Neural cell (in vitro differentiated cells): ENCODE measurements around the gene IFRD2. TPM values are rescaled to one million over a fixed set of nuclear protein-coding genes. Genes with fewer than 3 reads are reported as not detected.

Experiments
- H2AFZ ChIP-seq: fragments of 200-600, 300-800 bp; sonication (generic), shearing (Covaris generic); 2 replicates; pipeline ENCODE4 v1.6.0; 2014; ENCODE audit warnings: low read depth, mild to moderate bottlenecking, antibody characterized with exemption, low read length, moderate library complexity
- H3F3A ChIP-seq: fragments of 200-600 bp; shearing (Covaris generic); 2 replicates; pipeline ENCODE4 v1.6.1; 2016; ENCODE audit warnings: mild to moderate bottlenecking, moderate library complexity, mixed read lengths, antibody characterized with exemption, low read length; ENCODE audit not compliant: insufficient read depth, poor library complexity, severe bottlenecking
- H3K27ac ChIP-seq: fragments of 200-600, 300-800 bp; sonication (generic), shearing (Covaris generic); 2 replicates; pipeline ENCODE4 v1.5.1; 2014; ENCODE audit warnings: mild to moderate bottlenecking, low read length, moderate library complexity
- H3K27me3 ChIP-seq: fragments of 300-800, 200-600 bp; sonication (generic), shearing (Covaris generic); 2 replicates; pipeline ENCODE4 v1.6.0; 2014; ENCODE audit warnings: mild to moderate bottlenecking, low read depth, low read length, moderate library complexity; ENCODE audit not compliant: insufficient read depth
- H3K36me3 ChIP-seq: fragments of 300-800, 200-600 bp; sonication (generic), shearing (Covaris generic); 2 replicates; pipeline ENCODE4 v1.5.1; 2014; ENCODE audit warnings: mild to moderate bottlenecking, antibody characterized with exemption, low read length, moderate library complexity; ENCODE audit not compliant: insufficient read depth
- H3K4me2 ChIP-seq: fragments of 300-800, 200-600 bp; sonication (generic), shearing (Covaris generic); 2 replicates; pipeline ENCODE4 v1.6.0; 2014; ENCODE audit warnings: mild to moderate bottlenecking, low read length
- H3K4me3 ChIP-seq: fragments of 300-800, 200-600 bp; sonication (generic), shearing (Covaris generic); 2 replicates; pipeline ENCODE4 v1.5.1; 2014; ENCODE audit warnings: mild to moderate bottlenecking, low read length, moderate library complexity
- H3K79me2 ChIP-seq: fragments of 200-600 bp; shearing (Covaris generic); replicated peaks from 2 replicates; pipeline ENCODE4 v1.6.0; 2014; ENCODE audit warnings: mild to moderate bottlenecking, low read length, moderate library complexity; ENCODE audit not compliant: insufficient read depth
- H3K9ac ChIP-seq: fragments of 300-800, 200-600 bp; sonication (generic), shearing (Covaris generic); 2 replicates; pipeline ENCODE4 v1.6.1; 2016; ENCODE audit warnings: mild to moderate bottlenecking, low read length, mixed read lengths
- H3K9me2 ChIP-seq: fragments of 200-600 bp; shearing (Covaris generic); 2 replicates; pipeline ENCODE4 v1.6.1; 2016; ENCODE audit warnings: mild to moderate bottlenecking, low read length, mixed read lengths; ENCODE audit not compliant: insufficient read depth
- H3K9me3 ChIP-seq: fragments of 200-600, 300-800 bp; sonication (generic), shearing (Covaris generic); 2 replicates; pipeline ENCODE4 v1.6.1; 2016; ENCODE audit warnings: mild to moderate bottlenecking, mixed run types, low read length, moderate library complexity, mixed read lengths
- H4K20me1 ChIP-seq: fragments of 200-600 bp; shearing (Covaris generic); 2 replicates; pipeline ENCODE4 v1.6.1; 2016; ENCODE audit warnings: mild to moderate bottlenecking, mixed run types; ENCODE audit not compliant: insufficient read depth
- CTCF ChIP-seq: fragments of 450-650 bp; IDR thresholded peaks from 2 replicates; pipeline ENCODE4 v1.5.1; 2014; ENCODE audit warnings: antibody characterized with exemption, mild to moderate bottlenecking, moderate library complexity; ENCODE audit not compliant: poor library complexity, severe bottlenecking
- EP300 ChIP-seq: fragments of 450-650 bp; conservative IDR thresholded peaks from 2 replicates; pipeline ENCODE4 v1.6.1; 2014; ENCODE audit warnings: antibody characterized with exemption, mild to moderate bottlenecking, moderate library complexity; ENCODE audit not compliant: poor library complexity, severe bottlenecking
- EZH2 ChIP-seq: fragments of 200-600, 300-800 bp; shearing (Covaris generic), sonication (generic); IDR thresholded peaks from 2 replicates; pipeline ENCODE4 v1.6.1; 2014; ENCODE audit warnings: antibody characterized with exemption, low read length, borderline replicate concordance, mild to moderate bottlenecking; ENCODE audit not compliant: insufficient read depth, poor library complexity, severe bottlenecking
- MXI1 ChIP-seq: fragments of 450-650 bp; conservative IDR thresholded peaks from 2 replicates; pipeline ENCODE4 v1.6.1; 2014; ENCODE audit warnings: antibody characterized with exemption, mild to moderate bottlenecking; ENCODE audit not compliant: poor library complexity, severe bottlenecking
- POLR2AphosphoS5 ChIP-seq: IDR thresholded peaks from 2 replicates; pipeline ENCODE4 v1.6.1; 2012
- RAD21 ChIP-seq: fragments of 450-650 bp; conservative IDR thresholded peaks from 2 replicates; pipeline ENCODE4 v1.6.1; 2014; ENCODE audit warnings: antibody characterized with exemption, mild to moderate bottlenecking, moderate library complexity
- REST ChIP-seq: IDR thresholded peaks from 2 replicates; pipeline ENCODE4 v1.6.1; 2012; ENCODE audit warnings: borderline replicate concordance
- SMC3 ChIP-seq: fragments of 450-650 bp; conservative IDR thresholded peaks from 2 replicates; pipeline ENCODE4 v1.6.1; 2014; ENCODE audit warnings: antibody characterized with exemption, mild to moderate bottlenecking, moderate library complexity; ENCODE audit not compliant: poor library complexity
- TAF1 ChIP-seq: IDR thresholded peaks from 2 replicates; pipeline ENCODE4 v1.6.1; 2012; ENCODE audit warnings: low read depth
- polyA plus RNA-seq: library from polyadenylated mRNA; depleted of rRNA; stranded (reverse); fragments of >200 nt; gene quantifications from 2 replicates; pipeline ENCODE4 v1.2.3, GENCODE V29; 2014

IFRD2 gene
- polyA plus RNA-seq, 1 donor from 2014 or later: 41.8 TPM

DNA sequence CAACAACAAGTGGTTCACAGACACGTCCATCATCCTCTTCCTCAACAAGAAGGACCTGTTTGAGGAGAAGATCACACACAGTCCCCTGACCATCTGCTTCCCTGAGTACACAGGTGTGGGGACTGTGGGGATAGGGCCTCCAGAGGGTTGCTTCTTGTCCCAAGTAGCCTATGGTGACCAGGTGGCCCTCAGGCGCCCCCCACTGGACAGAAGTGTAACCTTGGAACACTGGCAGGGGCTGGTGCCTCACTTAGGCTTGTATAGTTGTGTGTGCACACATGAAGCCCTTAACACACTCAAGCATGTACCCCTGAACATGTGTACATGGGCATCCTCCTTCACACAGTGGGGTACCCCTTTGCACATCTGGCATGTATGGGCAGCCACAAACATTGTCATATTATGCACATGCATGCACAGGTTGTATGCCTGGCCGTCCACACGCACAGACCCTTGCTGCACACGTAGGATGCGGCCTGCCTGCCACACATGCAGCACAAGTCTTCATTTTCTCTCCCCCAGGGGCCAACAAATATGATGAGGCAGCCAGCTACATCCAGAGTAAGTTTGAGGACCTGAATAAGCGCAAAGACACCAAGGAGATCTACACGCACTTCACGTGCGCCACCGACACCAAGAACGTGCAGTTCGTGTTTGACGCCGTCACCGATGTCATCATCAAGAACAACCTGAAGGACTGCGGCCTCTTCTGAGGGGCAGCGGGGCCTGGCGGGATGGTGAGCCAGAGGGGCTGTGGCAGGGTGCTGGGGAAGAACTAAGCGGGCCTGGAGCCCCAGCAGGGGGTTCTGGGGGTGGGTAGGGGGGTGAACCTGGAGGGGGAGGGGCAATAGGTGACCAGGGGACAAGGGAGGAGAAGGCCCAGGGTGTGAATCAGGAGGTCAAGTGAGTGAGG, 35.0 kb downstream of the IFRD2 start:
- H3K9ac ChIP-seq: no peak overlapping the region
- peaks cover 5% of the 10 kb centered on the region for H3F3A ChIP-seq
- H3K4me3 ChIP-seq: no peak overlapping the region
- no peaks in the 10 kb centered on the region for H3K9me2 ChIP-seq
- H3K36me3 ChIP-seq: peaks cover 5% of the 10 kb centered on the region
- no peaks in the 10 kb centered on the region for H4K20me1 ChIP-seq
- H2AFZ ChIP-seq: no peak overlapping the region
- TF ChIP-seq TAF1 (no peak), CTCF (peak; percentile 54), EP300 (no peak), POLR2AphosphoS5 (no peak), RAD21 (peak; percentile 33), SMC3 (peak; percentile 42), MXI1 (no peak), REST (no peak)
- H3K27me3 ChIP-seq: no peaks in the 10 kb centered on the region
- H3K27ac ChIP-seq: no peak overlapping the region
- H3K9me3 ChIP-seq: no peaks in the 10 kb centered on the region
- H3K4me2 ChIP-seq: no peak overlapping the region
- H3K79me2 ChIP-seq: no peaks in the 10 kb centered on the region

- no peak overlapping the region for H3K9ac ChIP-seq
- no peak overlapping the region for H2AFZ ChIP-seq
- no peaks in the 10 kb centered on the region for H4K20me1 ChIP-seq
- H3K36me3 ChIP-seq: peaks cover 5% of the 10 kb centered on the region
- no peak overlapping the region for H3K4me2 ChIP-seq
- no peak for TF ChIP-seq RAD21
- TF ChIP-seq CTCF: no peak
- no peak for TF ChIP-seq TAF1
- TF ChIP-seq REST: no peak
- TF ChIP-seq EZH2: no peak
- no peak for TF ChIP-seq EP300
- no peak for TF ChIP-seq POLR2AphosphoS5
- peaks cover 5% of the 10 kb centered on the region for H3F3A ChIP-seq
- H3K9me2 ChIP-seq: no peaks in the 10 kb centered on the region
- H3K9me3 ChIP-seq: no peaks in the 10 kb centered on the region
- no peaks in the 10 kb centered on the region for H3K27me3 ChIP-seq
- H3K27ac ChIP-seq: no peak overlapping the region
- no peak overlapping the region for H3K4me3 ChIP-seq
- H3K79me2 ChIP-seq: peaks cover 13% of the 10 kb centered on the region
Measured at GRCh38 chr3:50255251-50255615, 37.0 kb downstream of the IFRD2 start.
